SHP77 treated with DMSO at 0.1 percent for 48 hours (cell line): ENCODE results near the gene KANSL1.

ENCODE experiments used
- DNase-seq: peaks from one replicate; lab custom pipeline; 2025; lab: John Stamatoyannopoulos, UW

The KANSL1 gene

DNA sequence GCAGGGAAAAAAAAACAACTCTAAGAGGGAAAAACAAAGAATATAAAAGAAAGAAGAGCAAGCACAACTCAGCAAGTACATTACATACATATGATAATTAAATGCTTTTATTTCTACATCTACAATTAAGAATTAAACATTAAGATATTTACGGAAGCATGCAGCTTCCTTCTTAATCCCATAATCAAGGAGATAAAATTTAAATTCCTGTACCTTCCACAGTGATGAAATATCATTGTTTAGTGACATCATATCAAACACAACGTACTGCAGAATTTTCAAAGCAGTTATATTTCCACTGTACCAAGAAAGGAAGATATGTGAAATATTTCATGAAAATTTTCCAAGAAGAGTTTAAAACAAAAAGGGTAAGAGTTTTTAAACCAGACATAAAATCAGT is 26.0 kb downstream of the KANSL1 start:
- DNase-seq = no peak

DNA sequence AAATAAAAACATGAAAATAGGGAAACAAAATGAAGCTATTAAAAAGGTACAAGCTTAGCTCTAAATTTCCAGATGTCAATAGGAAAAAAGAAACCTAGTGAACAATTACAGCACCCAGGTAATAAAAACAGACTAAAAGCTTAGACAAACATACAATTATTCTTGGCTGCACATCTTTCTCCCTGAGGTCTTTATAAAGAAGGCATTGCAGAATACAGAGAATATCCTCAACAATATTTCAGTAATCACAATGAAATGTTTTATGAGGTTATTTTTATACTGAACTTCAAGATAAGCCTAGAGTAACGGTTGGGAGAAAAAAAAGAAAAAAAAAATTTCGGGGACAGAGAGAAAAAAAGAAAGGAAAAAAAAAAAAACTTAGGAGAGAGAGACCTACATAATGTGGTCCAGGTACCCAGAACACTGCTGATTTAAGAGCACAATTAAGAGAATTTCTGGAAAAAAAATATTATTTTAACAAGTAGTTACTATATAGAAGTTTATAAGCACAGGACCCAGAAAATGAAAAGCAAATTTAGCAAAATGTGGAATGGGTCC is 26.5 kb downstream of the KANSL1 start:
- DNase-seq = no peak

DNA sequence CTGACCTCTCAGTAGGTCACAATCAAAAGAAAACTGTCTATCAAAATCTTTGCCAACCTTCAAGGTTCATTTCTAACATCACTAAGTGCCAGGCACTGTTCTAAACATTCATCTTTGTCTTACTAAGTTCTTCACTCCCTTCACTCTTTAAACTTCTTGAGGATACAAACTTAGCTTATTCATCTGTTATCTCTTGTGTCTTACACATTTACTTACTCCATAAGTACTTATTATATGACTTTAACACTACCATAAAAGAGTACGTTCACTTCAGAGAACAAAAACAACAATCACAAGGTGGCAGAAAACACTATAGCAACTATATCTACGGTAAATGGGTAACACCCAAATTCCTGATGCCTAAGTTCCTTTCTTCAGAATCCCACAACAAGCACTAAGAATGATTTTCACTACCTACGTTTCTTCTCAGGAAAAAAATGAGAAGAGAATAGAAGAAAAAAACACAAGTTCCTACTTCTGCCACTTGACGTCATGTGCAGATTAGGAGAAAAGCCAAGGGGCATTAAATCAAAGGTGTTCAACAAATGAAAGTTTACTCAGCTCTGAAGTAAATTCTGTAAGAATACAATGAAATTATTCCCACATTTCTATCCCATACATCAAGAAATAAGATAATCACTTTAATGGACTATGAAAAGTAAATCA is 29.2 kb downstream of the KANSL1 start:
- DNase-seq = no peak

DNA sequence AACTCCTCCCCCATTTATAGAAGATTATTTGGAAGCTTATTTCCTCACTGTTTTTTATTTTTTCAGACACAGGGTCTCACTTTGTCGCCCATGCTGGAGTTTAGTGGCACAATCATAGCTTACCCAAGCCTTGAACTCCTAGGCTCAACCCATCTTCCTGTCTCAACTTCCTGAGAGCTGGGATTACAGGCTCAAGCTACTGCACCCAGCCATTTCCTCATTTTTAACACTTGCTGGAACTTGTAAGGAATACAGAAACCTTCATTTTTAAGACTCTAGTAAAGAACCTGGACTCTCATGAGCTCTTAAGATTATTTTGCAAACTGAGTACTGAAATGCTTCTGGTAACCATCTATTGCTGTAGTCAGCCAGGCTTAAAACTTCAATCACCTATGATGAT is 29.9 kb downstream of the KANSL1 start:
- no peak for DNase-seq

DNA sequence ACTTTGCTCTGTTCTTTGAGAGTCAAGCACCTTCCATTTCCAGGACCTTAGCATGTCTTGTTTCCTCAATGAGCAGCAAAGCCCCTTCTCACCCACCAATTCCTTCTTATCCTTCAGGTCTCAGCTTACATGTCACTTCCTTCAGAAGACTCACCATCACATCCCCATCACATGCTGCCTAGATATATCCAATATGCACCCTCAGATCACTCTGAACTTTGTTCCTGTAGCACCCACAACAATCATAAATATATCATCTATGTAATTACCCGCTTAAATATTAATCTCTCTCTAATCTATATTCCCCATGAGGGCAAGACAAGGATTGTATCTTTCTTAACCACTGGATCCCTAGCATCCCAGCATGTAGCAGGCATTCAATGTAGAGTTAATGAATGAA is 30.4 kb downstream of the KANSL1 start:
- DNase-seq = no peak

DNA sequence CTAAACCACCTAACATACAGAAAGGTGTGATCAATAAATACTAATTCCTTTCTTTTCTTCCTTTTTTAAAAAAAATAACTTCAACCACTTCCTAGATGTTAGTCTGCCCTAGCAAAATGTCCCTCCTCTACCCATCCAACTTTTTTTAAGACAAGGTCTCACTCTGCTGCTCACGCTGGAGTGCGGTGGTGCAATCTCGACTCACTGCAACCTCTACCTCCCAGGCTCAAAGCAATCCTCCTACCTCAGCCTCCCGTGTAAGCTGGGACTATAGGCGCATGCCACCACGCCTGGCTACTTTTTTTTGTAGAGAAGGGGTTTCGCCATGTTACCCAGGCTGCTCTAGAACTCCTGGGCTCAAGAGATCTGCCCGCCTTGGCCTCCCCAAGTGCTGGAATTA is 33.1 kb downstream of the KANSL1 start:
- no peak for DNase-seq

DNA sequence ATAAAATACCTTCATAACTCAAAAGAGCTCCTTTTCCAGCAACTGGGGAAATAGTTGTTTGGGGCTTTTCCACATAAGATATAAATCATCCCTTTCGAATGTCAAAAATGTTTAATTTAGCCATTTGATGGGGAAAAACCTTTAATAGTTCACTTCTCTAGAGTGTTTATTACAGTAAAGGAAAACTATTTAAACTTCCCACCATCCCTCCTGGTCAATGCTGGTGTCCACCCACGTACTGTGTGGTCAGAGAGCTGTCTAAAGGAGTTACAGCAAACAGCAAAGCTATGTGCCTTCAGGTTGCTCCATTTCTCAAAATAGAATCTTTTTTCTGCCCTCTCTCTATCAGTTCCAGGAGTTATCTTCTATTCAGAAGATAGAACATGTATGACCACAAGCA is 33.5 kb downstream of the KANSL1 start:
- DNase-seq = no peak

DNA sequence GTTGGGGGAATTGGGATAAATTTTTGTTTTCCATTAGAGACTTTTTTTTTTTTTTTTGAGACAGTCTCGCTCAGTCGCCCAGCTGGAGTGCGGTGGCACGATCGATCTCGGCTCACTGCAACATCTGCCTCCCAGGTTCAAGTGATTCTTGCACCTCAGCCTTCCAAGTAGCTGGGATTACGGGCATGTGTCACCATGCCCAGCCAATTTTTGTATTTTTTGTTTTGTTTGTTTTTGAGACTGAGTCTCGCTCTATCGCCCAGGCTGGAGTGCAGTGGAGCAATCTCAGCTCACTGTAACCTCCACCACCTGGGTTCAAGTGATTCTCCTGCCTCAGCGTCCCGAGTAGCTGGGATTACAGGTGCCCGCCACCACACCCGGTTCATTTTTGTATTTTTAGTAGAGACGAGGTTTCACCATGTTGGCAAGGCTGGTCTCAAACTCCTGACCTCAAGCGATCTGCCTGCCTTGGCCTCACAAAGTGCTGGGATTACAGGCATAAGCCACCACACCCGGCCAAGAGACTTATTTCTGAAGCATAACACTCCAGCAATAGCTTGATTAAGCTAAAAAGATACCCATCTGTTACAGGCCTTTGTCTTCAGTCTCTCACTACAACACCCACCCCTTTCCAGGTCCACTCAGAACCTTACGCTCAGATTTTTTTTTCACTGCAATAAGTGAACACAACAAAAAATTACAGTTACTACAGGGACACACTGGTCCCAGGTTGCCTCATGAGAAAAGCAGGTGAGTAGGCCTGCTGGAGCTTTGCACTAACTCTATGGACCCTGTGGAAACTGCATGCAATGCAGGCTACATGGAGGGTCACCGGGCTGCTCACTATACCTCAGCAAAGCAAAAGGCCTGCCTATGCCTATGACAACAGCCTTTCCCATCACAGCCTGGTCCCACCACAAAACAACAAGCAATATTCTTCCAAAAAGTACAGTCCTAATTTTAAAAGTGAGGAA is 34.6 kb downstream of the KANSL1 start:
- DNase-seq = no peak

DNA sequence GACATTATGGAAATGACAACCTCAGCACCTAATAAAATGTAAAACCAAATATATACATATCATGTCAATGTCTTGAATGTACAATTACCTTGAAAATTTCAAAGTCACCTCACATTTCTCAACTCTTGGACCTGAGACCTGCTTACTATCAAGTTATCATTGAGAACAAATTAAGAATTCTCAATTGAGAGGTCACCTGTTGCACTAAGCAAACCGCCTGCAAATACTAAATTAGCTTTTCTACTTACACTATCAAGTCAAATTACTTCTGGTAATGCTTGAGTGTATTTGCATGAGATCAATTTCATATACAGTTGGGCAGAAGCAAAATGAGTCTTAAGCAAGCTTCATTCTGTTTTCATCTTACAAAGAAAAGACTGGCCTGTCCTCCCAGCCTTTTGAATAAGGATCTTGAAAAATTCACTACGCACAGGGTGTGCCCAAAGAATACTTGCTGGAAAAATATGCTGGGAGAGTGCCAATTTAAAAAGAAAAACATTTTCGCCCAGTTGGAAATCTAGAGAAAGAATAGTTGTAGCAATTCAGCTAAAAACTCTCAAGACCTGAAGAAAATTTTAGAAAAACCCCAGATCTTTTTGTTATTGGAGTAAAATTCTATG is 35.7 kb downstream of the KANSL1 start:
- DNase-seq = no peak

DNA sequence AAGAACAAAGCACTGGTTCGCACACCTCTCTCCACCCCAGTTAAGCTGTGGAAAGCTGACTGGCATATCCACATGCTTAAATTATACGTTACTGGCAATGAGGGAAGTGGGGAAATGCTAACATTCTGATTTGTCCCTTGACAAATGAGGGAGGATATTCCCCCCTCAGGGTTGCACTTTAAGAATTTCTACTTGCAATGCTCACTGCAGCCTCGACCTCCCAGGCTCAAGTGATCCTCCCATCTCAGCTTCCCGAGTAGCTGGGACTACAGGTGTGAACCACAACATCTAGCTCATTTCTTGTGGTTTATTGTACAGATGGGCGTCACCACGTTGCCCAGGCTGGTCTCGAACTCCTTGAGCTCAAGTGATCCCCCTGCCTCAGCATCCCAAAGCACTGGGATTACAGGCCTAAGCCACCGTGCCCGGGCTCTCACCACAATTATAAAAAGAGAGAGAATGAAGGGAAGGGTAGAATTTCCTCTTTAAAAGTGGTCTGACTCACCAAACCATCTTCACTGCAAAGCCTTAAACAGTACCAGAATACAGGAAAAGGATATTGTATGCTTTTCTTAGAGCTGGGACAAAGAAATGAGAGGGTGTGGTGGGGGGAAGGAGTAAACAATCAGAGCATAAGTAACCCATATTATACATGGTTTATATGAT is 38.9 kb downstream of the KANSL1 start:
- no peak for DNase-seq

DNA sequence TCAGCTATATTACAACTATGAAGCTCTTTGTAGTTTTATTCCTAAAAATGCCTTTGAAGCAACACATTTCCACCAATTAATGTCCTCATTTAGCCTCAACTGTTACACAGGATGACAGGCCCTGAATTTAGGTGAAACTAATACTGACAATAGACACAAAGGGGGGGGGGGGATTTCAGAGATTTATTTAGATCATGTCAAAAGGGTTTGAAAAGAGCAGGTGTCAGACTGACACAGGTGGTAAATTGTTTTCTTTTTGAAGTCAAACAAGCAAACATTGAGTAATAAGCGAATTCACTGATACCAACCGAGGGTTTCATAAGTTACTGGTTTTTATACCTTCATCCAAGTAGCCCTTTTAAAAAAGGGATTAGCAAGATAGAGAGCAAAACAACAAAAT is 40.8 kb downstream of the KANSL1 start:
- DNase-seq = peak; percentile 41

DNA sequence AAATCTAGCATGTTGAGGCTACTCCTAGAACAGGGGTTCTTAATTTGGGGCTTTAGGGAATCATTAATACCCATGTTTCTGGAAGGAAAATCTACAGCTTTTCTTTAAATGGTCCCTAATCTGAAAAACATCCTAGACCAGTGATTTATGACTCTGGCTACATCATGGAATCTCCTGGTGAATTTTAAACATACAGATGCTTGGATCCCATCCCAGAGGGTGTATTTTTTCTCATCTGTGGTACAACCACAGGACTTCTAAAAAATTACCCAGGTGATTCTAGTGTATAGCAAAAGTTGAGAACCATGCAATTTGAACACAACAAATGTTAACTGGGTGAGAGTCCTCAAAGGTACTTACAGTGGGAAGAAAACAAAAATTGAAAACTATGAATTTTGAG is 41.5 kb downstream of the KANSL1 start:
- no peak for DNase-seq

DNA sequence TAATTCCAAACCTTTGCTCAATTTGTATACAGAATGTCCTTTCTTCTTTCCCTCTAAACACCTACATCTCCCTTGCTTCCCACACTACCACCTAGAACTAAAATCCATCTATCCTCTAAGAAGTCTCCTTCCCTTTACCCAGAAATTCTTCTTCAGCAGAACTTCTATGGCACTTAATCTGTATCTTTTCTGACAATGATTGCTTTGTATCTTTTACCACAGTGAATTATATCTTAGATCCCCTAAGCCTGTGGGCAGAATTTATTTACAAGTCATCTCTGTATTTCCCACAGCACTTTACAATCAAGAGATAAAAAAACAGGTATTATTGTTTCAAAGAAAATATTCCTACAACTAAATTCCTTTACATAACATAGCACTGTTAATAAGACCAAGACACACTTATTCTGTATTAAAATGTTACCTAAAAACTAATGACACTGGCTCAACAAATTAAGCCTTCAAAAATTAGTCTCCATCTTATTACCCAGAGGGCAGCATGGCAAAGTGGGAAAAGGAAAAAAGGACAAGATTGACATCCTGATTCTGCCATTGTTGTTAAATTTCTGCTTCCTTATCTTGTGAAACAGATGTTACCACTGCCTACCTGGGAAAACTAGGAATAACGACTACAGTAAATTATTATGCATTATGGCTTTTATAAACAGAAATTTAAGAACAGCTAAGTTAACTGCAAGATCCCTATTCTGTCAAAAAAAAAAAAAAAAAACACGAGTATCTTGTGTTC is 42.8 kb downstream of the KANSL1 start:
- DNase-seq = no peak

DNA sequence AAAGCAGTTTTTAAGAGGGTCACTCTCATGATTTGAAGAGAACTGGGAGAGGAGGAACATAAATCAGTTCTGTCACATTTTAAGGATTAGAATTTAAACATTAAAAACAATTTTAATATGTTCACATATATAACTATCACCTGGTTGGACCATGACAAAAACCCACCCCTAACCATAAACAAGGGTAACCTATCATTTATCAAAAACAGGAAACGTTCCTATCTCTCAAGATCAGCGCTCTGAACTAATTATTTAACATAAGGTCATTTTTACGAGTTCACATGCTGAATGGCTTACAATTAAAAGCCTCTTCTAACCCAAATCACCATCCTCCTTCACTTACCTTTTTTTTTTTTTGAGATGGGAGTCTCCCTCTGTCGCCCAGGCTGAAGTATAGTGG is 45.0 kb downstream of the KANSL1 start:
- DNase-seq = no peak

DNA sequence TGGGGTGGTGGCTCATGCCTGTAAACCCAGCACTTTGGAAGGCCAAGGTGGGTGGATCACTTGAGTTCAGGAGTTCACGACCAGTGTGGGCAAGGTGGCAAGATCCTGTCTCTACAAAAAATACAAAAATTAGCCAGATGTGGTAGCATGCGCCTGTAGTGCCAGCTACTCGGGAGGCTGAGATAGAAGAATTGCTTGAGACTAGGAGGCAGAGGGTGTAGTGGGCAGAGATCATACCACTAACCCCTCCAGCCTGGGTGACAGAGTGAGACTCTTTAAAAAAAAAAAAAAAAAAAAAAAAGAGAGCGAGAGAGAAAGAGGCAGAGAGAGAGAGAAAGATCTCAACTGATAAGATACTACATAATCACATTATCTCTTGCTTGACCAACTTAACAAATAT is 45.9 kb downstream of the KANSL1 start:
- DNase-seq = no peak

DNA sequence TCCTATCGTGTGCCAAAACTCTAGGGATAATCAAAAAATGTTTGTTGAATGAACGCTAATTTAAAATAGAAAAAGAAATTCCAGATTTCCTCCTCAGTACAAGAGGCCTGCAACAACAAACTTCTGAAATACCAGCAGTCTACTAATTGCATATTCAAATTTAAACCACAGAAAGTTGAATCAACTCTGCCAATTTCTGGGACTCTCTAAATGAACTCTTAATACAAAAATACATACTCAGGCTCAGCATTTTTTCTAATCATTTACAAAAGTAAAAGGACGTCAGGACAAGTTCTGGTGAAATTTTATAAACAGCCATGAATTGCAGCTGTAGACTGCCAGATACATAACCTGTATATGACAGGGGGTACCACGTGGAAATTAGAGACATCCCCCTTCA is 49.0 kb downstream of the KANSL1 start:
- no peak for DNase-seq

DNA sequence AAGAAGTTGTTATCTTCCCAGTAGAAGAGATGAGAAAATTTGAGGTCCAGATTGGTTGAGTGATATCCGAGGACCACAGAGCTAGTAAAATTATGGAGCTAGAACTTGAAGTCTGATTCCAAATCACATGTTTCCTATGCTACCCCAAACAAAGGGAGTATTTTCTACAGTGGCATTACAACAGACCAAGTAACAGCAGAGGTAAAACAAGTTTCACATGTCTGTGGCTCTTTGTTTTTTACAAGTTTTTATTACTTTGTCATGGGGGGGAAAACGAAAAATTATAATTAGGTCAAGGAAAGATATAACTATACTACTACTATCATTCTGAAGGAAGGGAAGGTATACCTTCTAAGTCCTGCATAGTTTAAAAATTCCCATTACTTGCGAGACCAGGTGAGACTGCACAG is 49.4 kb downstream of the KANSL1 start:
- no peak for DNase-seq

DNA sequence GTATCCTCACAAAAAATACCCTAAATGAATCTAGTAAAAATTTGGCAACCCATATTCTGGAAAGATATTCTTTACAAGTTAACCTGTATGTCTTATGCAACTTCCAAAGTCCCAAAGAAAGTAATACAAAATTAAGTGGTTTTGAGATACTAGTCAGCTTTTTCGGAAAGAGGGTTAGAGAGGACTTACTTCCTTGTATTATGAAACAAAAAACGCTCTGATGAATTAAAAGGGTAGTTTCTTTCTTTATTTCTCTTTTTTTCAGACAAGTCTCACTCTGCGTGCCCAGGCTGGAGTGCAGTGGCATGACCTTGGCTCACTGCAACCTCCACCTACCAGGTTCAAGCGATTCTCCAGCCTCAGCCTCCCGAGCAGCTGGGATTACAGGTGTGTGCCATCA is 51.6 kb downstream of the KANSL1 start:
- no peak for DNase-seq

DNA sequence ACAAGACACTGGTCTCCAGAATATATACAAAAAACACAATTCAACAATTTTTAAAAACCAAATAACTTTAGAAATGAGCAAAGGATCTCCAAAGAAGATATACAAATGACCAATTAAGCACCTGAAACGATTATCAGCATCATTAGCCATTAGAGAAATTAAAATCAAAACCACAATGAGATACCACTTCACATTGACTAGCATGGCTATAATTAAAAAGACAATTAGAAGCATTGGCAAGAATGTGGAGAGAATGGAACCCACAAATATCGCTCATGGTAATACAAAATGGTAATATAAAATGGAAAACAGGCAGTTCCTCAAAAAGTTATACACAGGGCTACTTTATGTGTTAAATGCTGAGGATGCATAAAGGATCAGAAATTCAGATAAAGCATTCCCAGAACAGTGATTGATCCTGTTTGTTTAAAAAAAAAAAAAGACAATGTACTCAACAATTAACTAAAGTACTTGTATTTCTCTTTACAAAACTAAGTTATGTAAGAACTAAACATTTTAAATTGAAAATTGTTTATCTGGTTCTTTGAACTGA is 52.5 kb downstream of the KANSL1 start:
- DNase-seq = no peak

DNA sequence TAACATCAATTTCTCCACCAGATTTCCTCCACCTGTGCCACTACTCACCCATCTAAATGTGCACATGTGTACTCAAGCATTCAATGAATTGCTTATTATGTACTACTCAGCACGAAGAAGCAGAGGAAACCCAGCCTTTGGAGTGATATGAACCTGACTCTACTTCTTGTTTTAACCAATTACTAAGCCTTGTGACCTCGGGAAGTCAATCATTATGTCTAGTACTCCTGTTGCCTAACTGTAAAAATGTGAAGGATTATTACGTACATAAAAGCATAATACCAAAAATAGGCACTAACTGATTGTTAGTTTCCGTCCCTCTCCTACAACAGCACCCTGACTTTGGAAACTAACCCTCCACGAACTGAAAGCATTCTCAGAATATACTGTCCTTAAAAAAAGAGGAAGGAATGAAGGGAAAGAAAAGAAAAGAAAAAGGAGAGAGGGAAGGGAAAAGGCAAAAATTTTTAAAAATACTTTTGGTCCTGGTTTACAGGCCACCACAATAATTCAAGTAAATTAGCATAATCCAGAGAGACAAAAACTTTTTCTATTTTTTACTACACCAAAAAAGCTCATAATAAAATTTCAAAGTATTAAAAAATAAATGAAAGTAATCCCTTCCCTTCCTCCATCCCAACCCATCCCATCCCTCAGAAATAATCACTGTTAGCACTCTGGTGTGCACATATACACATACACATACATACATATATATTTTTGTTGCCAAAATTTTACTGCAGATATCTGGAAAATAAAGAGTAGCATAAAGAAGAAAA is 53.6 kb downstream of the KANSL1 start:
- DNase-seq = no peak
